Measurements from ENCODE around the gene ELK4. TPM values are rescaled to one million over a fixed set of nuclear protein-coding genes. Genes with fewer than 3 reads are reported as not detected.
A peak's percentile ranks its signal among the peaks of the same experiment; 100 is the strongest.

Gene ELK4
- total and polyA plus RNA-seq, 2 experiments from 2014 or later = 1.8 to 9.1 TPM

- no peak overlapping the region for H3K4me3 ChIP-seq
- no peaks in the 10 kb centered on the region for H3K4me1 ChIP-seq (ENCODE audit: low read depth)
- no peak overlapping the region for H3K27ac ChIP-seq
- H3K9me3 ChIP-seq (ENCODE audit: low read depth) = no peaks in the 10 kb centered on the region
- H3K36me3 ChIP-seq = no peaks in the 10 kb centered on the region
- no peaks in the 10 kb centered on the region for H3K27me3 ChIP-seq
- TF ChIP-seq CTCF (IDR thresholded peaks at IDR 0.05; ENCODE audit: low read depth, low read length) = no peak
- no peak for DNase-seq (ENCODE audit: low read depth in 1 of 2, low spot score in 1 of 2)
These were observed 41.4 kb downstream of the ELK4 start for GRCh38 chr1:205590457-205590768.

- no peak overlapping the region for H3K27ac ChIP-seq
- DNase-seq (ENCODE audit: low read depth in 1 of 2, low spot score in 1 of 2) = no peak
These were observed 42.0 kb downstream of the ELK4 start for GRCh38 chr1:205589618-205590456.

GRCh38 chr1:205589046-205589445, 42.8 kb downstream of the ELK4 start:
- Histone ChIP-seq H3K27ac (no peak overlapping the region), H3K4me3 (no peak overlapping the region), H3K36me3 (no peaks in the 10 kb centered on the region), H3K4me1 (ENCODE audit: low read depth) (no peaks in the 10 kb centered on the region), H3K27me3 (no peaks in the 10 kb centered on the region), H3K9me3 (ENCODE audit: low read depth) (no peaks in the 10 kb centered on the region)
- no peak for TF ChIP-seq CTCF (IDR thresholded peaks at IDR 0.05; ENCODE audit: low read depth, low read length)
- no peak for DNase-seq (ENCODE audit: low read depth in 1 of 2, low spot score in 1 of 2)

More at GRCh38 chr1:205589618-205590456, 42.0 kb downstream of the ELK4 start:
- H3K9me3 ChIP-seq (ENCODE audit: low read depth) = no peaks in the 10 kb centered on the region
- no peaks in the 10 kb centered on the region for H3K4me1 ChIP-seq (ENCODE audit: low read depth)
- H3K4me3 ChIP-seq = no peak overlapping the region
- no peak for TF ChIP-seq CTCF (IDR thresholded peaks at IDR 0.05; ENCODE audit: low read depth, low read length)
- no peaks in the 10 kb centered on the region for H3K27me3 ChIP-seq
- H3K36me3 ChIP-seq = no peaks in the 10 kb centered on the region

- Histone ChIP-seq H3K4me3 (no peak overlapping the region), H3K9me3 (ENCODE audit: low read depth) (no peaks in the 10 kb centered on the region), H3K36me3 (no peaks in the 10 kb centered on the region), H3K4me1 (ENCODE audit: low read depth) (no peaks in the 10 kb centered on the region), H3K27ac (no peak overlapping the region), H3K27me3 (no peaks in the 10 kb centered on the region)
- peak; percentile 70 for TF ChIP-seq CTCF (IDR thresholded peaks at IDR 0.05; ENCODE audit: low read depth, low read length)
- DNase-seq (ENCODE audit: low read depth in 1 of 2, low spot score in 1 of 2) = peak; percentile 44 to 75
These were observed 43.2 kb downstream of the ELK4 start for GRCh38 chr1:205588636-205589035.

- no peaks in the 10 kb centered on the region for H3K27me3 ChIP-seq
- TF ChIP-seq CTCF (IDR thresholded peaks at IDR 0.05; ENCODE audit: low read depth, low read length) = no peak
- peaks cover 4% of the 10 kb centered on the region for H3K4me1 ChIP-seq (ENCODE audit: low read depth)
- no peak overlapping the region for H3K27ac ChIP-seq
- no peaks in the 10 kb centered on the region for H3K9me3 ChIP-seq (ENCODE audit: low read depth)
- no peak for DNase-seq (ENCODE audit: low read depth in 1 of 2, low spot score in 1 of 2)
- H3K36me3 ChIP-seq = no peaks in the 10 kb centered on the region
- H3K4me3 ChIP-seq = no peak overlapping the region
These were observed 44.2 kb downstream of the ELK4 start for GRCh38 chr1:205587581-205587980.
